OCI-LY7 (cell line): ENCODE data around the gene GTF3C1. TPM values are rescaled to one million over a fixed set of nuclear protein-coding genes. Genes with fewer than 3 reads are reported as not detected.

Experiments used
- Bru-seq: library from RNA; stranded (reverse); fragments of 400-500 nt; gene quantifications from one replicate; lab custom pipeline; 2021; lab: Mats Ljungman, UMichigan
- BruChase-seq, 2 experiments: library from RNA; stranded (reverse); fragments of 400-500 nt; gene quantifications; one replicate each; lab custom pipeline; 2021; lab: Mats Ljungman, UMichigan
- BruUV-seq: library from RNA; stranded (reverse); fragments of 400-500 nt; replicated peaks from 2 replicates; lab custom pipeline; 2021; lab: Mats Ljungman, UMichigan
- CTCF ChIA-PET: fragments of 300-600 bp; sonication (Branson Sonifier 250); formaldehyde crosslinking; loops from one replicate; lab custom pipeline; 2022; ENCODE audit warnings: antibody characterized with exemption; ENCODE audit not compliant: unreplicated experiment; lab: Charles Lee
- POLR2A ChIA-PET: fragments of 300-600 bp; sonication (Branson Sonifier 250); formaldehyde crosslinking; loops from one replicate; lab custom pipeline; 2022; ENCODE audit warnings: antibody characterized with exemption; lab: Charles Lee
- DNase-seq: peaks from one replicate; pipeline ENCODE4 v3.0.0-alpha.2; 2015; ENCODE audit warnings: low spot score
- H2AFZ ChIP-seq: fragments of 200-600 bp; sonication (generic), shearing (Covaris generic); 2 replicates; pipeline ENCODE4 v1.6.1; 2014; ENCODE audit warnings: mild to moderate bottlenecking, antibody characterized with exemption, low read length, moderate library complexity
- H3K27ac ChIP-seq: fragments of 200-600 bp; sonication (generic); 2 replicates; pipeline ENCODE4 v1.5.1; 2014; ENCODE audit warnings: mixed run types, low read depth, mild to moderate bottlenecking, moderate library complexity, low read length, inconsistent platforms; ENCODE audit not compliant: poor library complexity, severe bottlenecking
- H3K36me3 ChIP-seq: fragments of 200-600 bp; sonication (generic); 2 replicates; pipeline ENCODE4 v1.6.1; 2014; ENCODE audit warnings: mild to moderate bottlenecking, antibody characterized with exemption, low read length, moderate library complexity, mixed read lengths; ENCODE audit not compliant: insufficient read depth
- H3K4me1 ChIP-seq: fragments of 200-600 bp; sonication (generic); 2 replicates; pipeline ENCODE4 v1.5.1; 2014; ENCODE audit warnings: mild to moderate bottlenecking, low read length; ENCODE audit not compliant: insufficient read depth, poor library complexity, severe bottlenecking
- H3K4me2 ChIP-seq: fragments of 200-600 bp; sonication (generic); 2 replicates; pipeline ENCODE4 v1.6.1; 2014; ENCODE audit warnings: mild to moderate bottlenecking, low read length
- H3K4me3 ChIP-seq: fragments of 200-600 bp; sonication (generic); 2 replicates; pipeline ENCODE4 v1.5.1; 2014; ENCODE audit warnings: mild to moderate bottlenecking, low read depth, low read length; ENCODE audit not compliant: poor library complexity, severe bottlenecking
- H3K79me2 ChIP-seq: fragments of 200-600 bp; sonication (generic); 2 replicates; pipeline ENCODE4 v1.6.1; 2016; ENCODE audit warnings: low read depth, mild to moderate bottlenecking, low read length, moderate library complexity, mixed read lengths; ENCODE audit not compliant: insufficient read depth
- H3K9me2 ChIP-seq: fragments of 200-600 bp; sonication (generic); 2 replicates; pipeline ENCODE4 v1.6.1; 2016; ENCODE audit warnings: mild to moderate bottlenecking, low read length, mixed read lengths; ENCODE audit not compliant: insufficient read depth
- H3K9me3 ChIP-seq: fragments of 200-600 bp; sonication (generic); 2 replicates; pipeline ENCODE4 v1.6.1; 2014; ENCODE audit warnings: mild to moderate bottlenecking, mixed run types, low read length, mixed read lengths
- H4K20me1 ChIP-seq: fragments of 200-600 bp; sonication (generic); 2 replicates; pipeline ENCODE4 v1.6.1; 2014; ENCODE audit warnings: mild to moderate bottlenecking, antibody characterized with exemption, low read length, moderate library complexity, mixed read lengths; ENCODE audit not compliant: insufficient read depth
- CTCF ChIP-seq: fragments of 200-600 bp; sonication (generic); conservative IDR thresholded peaks from 2 replicates; pipeline ENCODE4 v1.5.1; 2014; ENCODE audit warnings: mild to moderate bottlenecking, antibody characterized with exemption, low read length, moderate library complexity, mixed read lengths
- EZH2phosphoT487 ChIP-seq: fragments of 200-600 bp; sonication (generic); IDR thresholded peaks from 2 replicates; pipeline ENCODE4 v1.6.1; 2018; ENCODE audit warnings: low read depth, borderline replicate concordance, mild to moderate bottlenecking, mixed run types, antibody characterized with exemption, low read length, moderate library complexity, mixed read lengths
- intact Hi-C: fragments of 100-400 bp; cut with micrococcal nuclease; formaldehyde crosslinking; loops from one replicate; pipeline ENCODE4 v1.10.0; 2022; ENCODE audit not compliant: unreplicated experiment
- long read RNA-seq: library from polyadenylated mRNA; stranded (forward); transcript quantifications from one replicate; pipeline ENCODE4 v2.0.0, GENCODE V29; 2022
- total RNA-seq, 2 experiments: library from RNA; depleted of rRNA in 1 of 2; stranded (reverse); fragments of >200 nt in 1 of 2; shearing (Covaris generic) in 1 of 2; gene quantifications; 2 replicates each; pipeline ENCODE4 v1.2.3, GENCODE V29; 2014 to 2022

Gene GTF3C1
- total RNA-seq (2014; rRNA removed; shearing (Covaris generic)), result 47.6 and 48.3 TPM in 2 replicates
- 54.0 and 57.1 TPM in 2 replicates for total RNA-seq (2022)
- percentile 63 among the genes with signal in this experiment for Bru-seq, nascent RNA
- percentile 68 among the genes with signal in this experiment for BruChase-seq, experiment 1, labeled RNA remaining after a 6-hour chase
- BruChase-seq, experiment 2, labeled RNA remaining after a 2-hour chase, result percentile 67 among the genes with signal in this experiment
- long read RNA-seq, full-length matches to known transcripts, result 99 of 133 reads
- long read RNA-seq, partial matches to known transcripts, result 22 of 133 reads
- long read RNA-seq, other reads (novel, unspliced or antisense), result 12 of 133 reads

- intact Hi-C loops, result no loop called here
- H4K20me1 ChIP-seq, result no peaks in the 10 kb centered on the region
- POLR2A ChIA-PET, result interaction anchor here (0.5 to 3.4 kb wide), 14 partner anchors 9 to 1098 kb away, joined by 3 to 13 read pairs (median 4); no protein-coding TSS in a partner anchor
- peak within 1 kb of the TSS; percentile 93 for H3K4me2 ChIP-seq
- no peaks in the 10 kb centered on the region for H3K9me2 ChIP-seq
- peaks cover 17% of the 10 kb centered on the region; the same call in 1 of the 2 replicates for H3K79me2 ChIP-seq
- TF ChIP-seq EZH2phosphoT487 (no peak), CTCF (no peak)
- no peak within 1 kb of the TSS for H3K27ac ChIP-seq
- DNase-seq, result peak; percentile 99
- BruUV-seq, result no TSS peak
- H2AFZ ChIP-seq, result peak within 1 kb of the TSS; percentile 80
- CTCF ChIA-PET, result interaction anchor here (0.6 to 1.8 kb wide), 2 partner anchors 18 to 197 kb away, joined by 5 to 8 read pairs; no protein-coding TSS in a partner anchor
- H3K9me3 ChIP-seq, result no peaks in the 10 kb centered on the region
- H3K4me1 ChIP-seq, result peaks cover 16% of the 10 kb centered on the region
- H3K36me3 ChIP-seq, result peaks cover 5% of the 10 kb centered on the region
- H3K4me3 ChIP-seq, result peak within 1 kb of the TSS; percentile 94
Measured at GRCh38 chr16:27549746-27550581, at the start of gene GTF3C1, which contains the start of gene KATNIP. GTF3C1 (minus strand) TSS chr16:27549913; CDS start chr16:27549890, 23 bp downstream. KATNIP (plus strand) TSS chr16:27550144; CDS start chr16:27550171, 27 bp downstream.

- intact Hi-C loops, result no loop called here
- no peak for DNase-seq
- TF ChIP-seq CTCF (no peak), EZH2phosphoT487 (no peak)
- H3K4me1 ChIP-seq, result no peaks in the 10 kb centered on the region
- H3K4me3 ChIP-seq, result no peak overlapping the region
- H3K27ac ChIP-seq, result no peak overlapping the region
- no peaks in the 10 kb centered on the region for H3K9me3 ChIP-seq
- ChIA-PET POLR2A (interaction anchor here (0.5 kb wide), 1 partner anchor 19 kb away, joined by 3 read pairs; no protein-coding TSS in a partner anchor), CTCF (no interaction called here)
- no peak overlapping the region for H2AFZ ChIP-seq
- H3K79me2 ChIP-seq, result no peaks in the 10 kb centered on the region
- no peaks in the 10 kb centered on the region for H3K36me3 ChIP-seq
- no peaks in the 10 kb centered on the region for H4K20me1 ChIP-seq
- no peaks in the 10 kb centered on the region for H3K9me2 ChIP-seq
- H3K4me2 ChIP-seq, result no peak overlapping the region
- no TSS peak for BruUV-seq
Measured at GRCh38 chr16:27598931-27599565, 49.3 kb upstream of the GTF3C1 start.
